Ishikawa (cell line): Measurements from ENCODE around the gene STAT5A.

ENCODE experiments used
- CEBPB ChIP-seq: IDR thresholded peaks from 2 replicates; pipeline ENCODE4 v1.6.1; 2012
- CREB1 ChIP-seq: IDR thresholded peaks from 2 replicates; pipeline ENCODE4 v1.6.1; 2012; ENCODE audit warnings: low read depth
- EP300 ChIP-seq: IDR thresholded peaks from 2 replicates; pipeline ENCODE4 v1.6.1; 2012; ENCODE audit warnings: borderline replicate concordance
- RAD21 ChIP-seq: IDR thresholded peaks from 2 replicates; pipeline ENCODE4 v1.6.1; 2012; ENCODE audit warnings: low read depth
- ZBTB7A ChIP-seq: IDR thresholded peaks from 2 replicates; pipeline ENCODE4 v1.6.1; 2012; ENCODE audit warnings: low read depth
- TF ChIP-seq, protein P1 (sequence below): IDR thresholded peaks from 2 replicates; pipeline ENCODE4 v1.6.1; 2012; ENCODE audit warnings: low read depth, mild to moderate bottlenecking
- TF ChIP-seq, protein P2 (sequence below): IDR thresholded peaks from 2 replicates; pipeline ENCODE4 v1.6.1; 2012

DNA sequence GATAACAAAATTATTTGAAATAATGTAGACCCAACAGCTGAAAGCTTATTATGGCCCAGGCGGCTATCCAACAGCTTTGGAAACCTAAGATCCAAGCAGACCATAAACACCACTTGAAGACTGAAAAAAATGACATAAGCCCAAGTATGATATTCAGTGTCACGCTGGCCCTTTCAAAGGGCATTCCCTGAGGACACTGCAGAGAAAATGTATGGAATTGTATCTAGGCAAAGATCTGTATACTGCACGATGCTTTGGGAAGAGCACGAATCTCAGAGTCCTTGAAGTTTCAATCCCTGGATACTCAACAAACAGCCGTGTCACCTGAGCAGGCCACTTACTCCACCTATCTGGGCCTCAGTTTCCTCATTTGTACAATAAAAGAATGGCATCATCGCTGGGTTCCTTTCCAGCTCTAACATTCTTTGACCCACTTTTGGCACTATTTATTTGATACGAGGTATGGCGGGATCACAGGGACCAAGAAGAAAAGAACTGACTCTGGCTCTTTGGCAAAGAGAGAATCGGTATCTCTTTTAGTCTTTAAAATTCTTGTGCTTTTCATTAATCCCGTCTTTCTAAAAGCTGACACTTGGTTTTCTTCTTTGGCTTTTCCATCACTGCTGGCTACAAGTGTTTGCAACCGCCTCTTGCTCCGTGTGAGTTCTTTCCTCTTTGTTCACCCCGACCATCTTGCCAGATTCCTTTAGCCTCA is 13.3 kb upstream of the STAT5A start:
- no peak for TF ChIP-seq CREB1
- no peak for TF ChIP-seq CEBPB
- TF ChIP-seq, protein P1, sequence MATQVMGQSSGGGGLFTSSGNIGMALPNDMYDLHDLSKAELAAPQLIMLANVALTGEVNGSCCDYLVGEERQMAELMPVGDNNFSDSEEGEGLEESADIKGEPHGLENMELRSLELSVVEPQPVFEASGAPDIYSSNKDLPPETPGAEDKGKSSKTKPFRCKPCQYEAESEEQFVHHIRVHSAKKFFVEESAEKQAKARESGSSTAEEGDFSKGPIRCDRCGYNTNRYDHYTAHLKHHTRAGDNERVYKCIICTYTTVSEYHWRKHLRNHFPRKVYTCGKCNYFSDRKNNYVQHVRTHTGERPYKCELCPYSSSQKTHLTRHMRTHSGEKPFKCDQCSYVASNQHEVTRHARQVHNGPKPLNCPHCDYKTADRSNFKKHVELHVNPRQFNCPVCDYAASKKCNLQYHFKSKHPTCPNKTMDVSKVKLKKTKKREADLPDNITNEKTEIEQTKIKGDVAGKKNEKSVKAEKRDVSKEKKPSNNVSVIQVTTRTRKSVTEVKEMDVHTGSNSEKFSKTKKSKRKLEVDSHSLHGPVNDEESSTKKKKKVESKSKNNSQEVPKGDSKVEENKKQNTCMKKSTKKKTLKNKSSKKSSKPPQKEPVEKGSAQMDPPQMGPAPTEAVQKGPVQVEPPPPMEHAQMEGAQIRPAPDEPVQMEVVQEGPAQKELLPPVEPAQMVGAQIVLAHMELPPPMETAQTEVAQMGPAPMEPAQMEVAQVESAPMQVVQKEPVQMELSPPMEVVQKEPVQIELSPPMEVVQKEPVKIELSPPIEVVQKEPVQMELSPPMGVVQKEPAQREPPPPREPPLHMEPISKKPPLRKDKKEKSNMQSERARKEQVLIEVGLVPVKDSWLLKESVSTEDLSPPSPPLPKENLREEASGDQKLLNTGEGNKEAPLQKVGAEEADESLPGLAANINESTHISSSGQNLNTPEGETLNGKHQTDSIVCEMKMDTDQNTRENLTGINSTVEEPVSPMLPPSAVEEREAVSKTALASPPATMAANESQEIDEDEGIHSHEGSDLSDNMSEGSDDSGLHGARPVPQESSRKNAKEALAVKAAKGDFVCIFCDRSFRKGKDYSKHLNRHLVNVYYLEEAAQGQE = no peak
- no peak for TF ChIP-seq ZBTB7A
- TF ChIP-seq EP300 = no peak
- no peak for TF ChIP-seq RAD21
- TF ChIP-seq, protein P2, sequence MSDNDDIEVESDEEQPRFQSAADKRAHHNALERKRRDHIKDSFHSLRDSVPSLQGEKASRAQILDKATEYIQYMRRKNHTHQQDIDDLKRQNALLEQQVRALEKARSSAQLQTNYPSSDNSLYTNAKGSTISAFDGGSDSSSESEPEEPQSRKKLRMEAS = no peak
